Trophoblast cell (in vitro differentiated cells and primary cell): ENCODE measurements around the gene GNAO1.
A peak's percentile ranks its signal among the peaks of the same experiment; 100 is the strongest.

ENCODE experiments used
- DNase-seq, 2 donors: peaks; one replicate each; pipeline ENCODE4 v3.0.0-alpha.2; 2016
- H2AFZ ChIP-seq: 2 replicates; pipeline ENCODE4 v1.6.1; 2013; ENCODE audit warnings: low read length, moderate library complexity, mild to moderate bottlenecking; ENCODE audit not compliant: insufficient read depth, poor library complexity
- H2AK5ac ChIP-seq: 2 replicates; pipeline ENCODE4 v1.6.1; 2013; ENCODE audit warnings: mild to moderate bottlenecking, low read length
- H2BK120ac ChIP-seq: 2 replicates; pipeline ENCODE4 v1.6.1; 2013; ENCODE audit warnings: low read length, mild to moderate bottlenecking, moderate library complexity; ENCODE audit not compliant: insufficient read depth, poor library complexity
- H2BK12ac ChIP-seq: 2 replicates; pipeline ENCODE4 v1.6.1; 2013; ENCODE audit warnings: mild to moderate bottlenecking, low read length, moderate library complexity
- H2BK5ac ChIP-seq: 2 replicates; pipeline ENCODE4 v1.6.1; 2013; ENCODE audit warnings: low read length, low read depth, moderate library complexity, mild to moderate bottlenecking; ENCODE audit not compliant: poor library complexity
- H3K14ac ChIP-seq: 2 replicates; pipeline ENCODE4 v1.6.1; 2013; ENCODE audit warnings: mild to moderate bottlenecking, low read length
- H3K18ac ChIP-seq: 2 replicates; pipeline ENCODE4 v1.6.1; 2013; ENCODE audit warnings: mild to moderate bottlenecking, low read length
- H3K23ac ChIP-seq: 2 replicates; pipeline ENCODE4 v1.6.1; 2013; ENCODE audit warnings: low read length
- H3K27ac ChIP-seq: 2 replicates; pipeline ENCODE4 v1.5.1; 2013; ENCODE audit warnings: low read depth, mild to moderate bottlenecking, inconsistent platforms, low read length, moderate library complexity
- H3K27me3 ChIP-seq: 2 replicates; pipeline ENCODE4 v1.6.1; 2013; ENCODE audit warnings: inconsistent platforms, mild to moderate bottlenecking, low read length, moderate library complexity; ENCODE audit not compliant: insufficient read depth
- H3K36me3 ChIP-seq, 2 experiments: 1 replicate in 1 of 2; 2 replicates in 1 of 2; pipeline ENCODE4 v1.6.1; 2013; ENCODE audit warnings: low read length in 2 of 2, mild to moderate bottlenecking in 2 of 2, moderate library complexity in 1 of 2; ENCODE audit not compliant: insufficient read depth in 2 of 2, control insufficient read depth in 1 of 2
- H3K4ac ChIP-seq: 2 replicates; pipeline ENCODE4 v1.6.1; 2013; ENCODE audit warnings: low read depth, mild to moderate bottlenecking, low read length, moderate library complexity
- H3K4me1 ChIP-seq, 2 experiments: 1 replicate in 1 of 2; 2 replicates in 1 of 2; pipeline ENCODE4 v1.6.1; 2013; ENCODE audit warnings: low read length in 2 of 2, mild to moderate bottlenecking in 2 of 2, moderate library complexity in 1 of 2; ENCODE audit not compliant: insufficient read depth in 2 of 2, control insufficient read depth in 1 of 2
- H3K4me2 ChIP-seq: 2 replicates; pipeline ENCODE4 v1.6.1; 2013; ENCODE audit warnings: inconsistent platforms, mild to moderate bottlenecking, low read length, moderate library complexity
- H3K4me3 ChIP-seq: 2 replicates; pipeline ENCODE4 v1.5.1; 2013; ENCODE audit warnings: mild to moderate bottlenecking, low read depth, low read length, inconsistent platforms
- H3K79me1 ChIP-seq: one replicate; pipeline ENCODE4 v1.6.1; 2013; ENCODE audit warnings: low read length
- H3K79me2 ChIP-seq: 2 replicates; pipeline ENCODE4 v1.6.1; 2013; ENCODE audit warnings: low read length, mild to moderate bottlenecking; ENCODE audit not compliant: control insufficient read depth, insufficient read depth, poor library complexity
- H3K9ac ChIP-seq: 2 replicates; pipeline ENCODE4 v1.6.1; 2013; ENCODE audit warnings: mild to moderate bottlenecking, low read length
- H3K9me3 ChIP-seq: 2 replicates; pipeline ENCODE4 v1.6.1; 2013; ENCODE audit warnings: low read depth, mild to moderate bottlenecking, control low read depth, inconsistent platforms, low read length; ENCODE audit not compliant: insufficient read depth
- H4K12ac ChIP-seq: 2 replicates; pipeline ENCODE4 v1.6.1; 2013; ENCODE audit warnings: low read depth, mild to moderate bottlenecking, low read length, moderate library complexity
- H4K8ac ChIP-seq: 2 replicates; pipeline ENCODE4 v1.6.1; 2013; ENCODE audit warnings: low read depth, mild to moderate bottlenecking, low read length, moderate library complexity
- H4K91ac ChIP-seq: one replicate; pipeline ENCODE4 v1.6.1; 2013; ENCODE audit warnings: low read depth, mild to moderate bottlenecking, low read length, moderate library complexity
- WGBS: extraction: QIAGEN DNeasy Blood & Tissue Kit; methylation state at CpG from one replicate; pipeline ENCODE4 v1.1.7; 2013; ENCODE audit warnings: missing lambda C conversion rate; ENCODE audit not compliant: insufficient read length, insufficient coverage; ENCODE audit errors: extremely low coverage; 5-methylcytosine and 5-hydroxymethylcytosine counted together

Gene GNAO1

DNA sequence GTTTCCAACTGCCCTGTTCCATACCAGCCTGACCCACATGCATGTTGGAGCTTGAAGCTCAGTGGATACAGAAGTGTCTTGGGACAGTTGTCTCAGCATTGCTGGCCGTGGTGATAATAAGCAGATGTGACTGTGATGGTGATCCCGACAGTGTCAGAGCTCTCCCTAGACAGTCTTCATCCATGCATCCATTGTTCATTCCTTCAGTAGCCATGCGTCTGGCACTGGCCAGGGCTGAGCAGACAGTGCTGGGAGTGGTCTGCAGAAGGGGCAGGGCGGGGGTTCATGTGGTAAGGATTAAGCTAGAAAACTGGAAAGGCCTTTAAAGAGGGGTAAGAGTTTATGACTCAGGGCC, 68.1 kb downstream of the GNAO1 start:
- H3K4me2 ChIP-seq = no peak overlapping the region
- H4K12ac ChIP-seq = no peak overlapping the region
- peaks cover 7% of the 10 kb centered on the region for H3K79me1 ChIP-seq
- no peaks in the 10 kb centered on the region for H3K27me3 ChIP-seq
- H3K36me3 ChIP-seq = no peaks in the 10 kb centered on the region
- H2AFZ ChIP-seq = no peak overlapping the region
- H3K23ac ChIP-seq = no peak overlapping the region
- no peaks in the 10 kb centered on the region for H3K79me2 ChIP-seq
- H3K9ac ChIP-seq = no peak overlapping the region
- no peak overlapping the region for H4K91ac ChIP-seq
- H2BK120ac ChIP-seq = no peak overlapping the region
- no peak overlapping the region for H3K18ac ChIP-seq
- H3K9me3 ChIP-seq = peaks cover 2% of the 10 kb centered on the region
- no peak overlapping the region for H3K14ac ChIP-seq
- H3K4me3 ChIP-seq = no peak overlapping the region
- H3K4ac ChIP-seq = no peak overlapping the region
- H2AK5ac ChIP-seq = no peak overlapping the region
- no peak overlapping the region for H3K27ac ChIP-seq
- no peak overlapping the region for H2BK5ac ChIP-seq
- no CpG with 5 or more reads among the region's 4 CpGs for WGBS
- no peak overlapping the region for H2BK12ac ChIP-seq
- peaks cover 36 to 47% of the 10 kb centered on the region in 2 experiments for H3K4me1 ChIP-seq
- no peak for DNase-seq
- H4K8ac ChIP-seq = no peak overlapping the region

DNA sequence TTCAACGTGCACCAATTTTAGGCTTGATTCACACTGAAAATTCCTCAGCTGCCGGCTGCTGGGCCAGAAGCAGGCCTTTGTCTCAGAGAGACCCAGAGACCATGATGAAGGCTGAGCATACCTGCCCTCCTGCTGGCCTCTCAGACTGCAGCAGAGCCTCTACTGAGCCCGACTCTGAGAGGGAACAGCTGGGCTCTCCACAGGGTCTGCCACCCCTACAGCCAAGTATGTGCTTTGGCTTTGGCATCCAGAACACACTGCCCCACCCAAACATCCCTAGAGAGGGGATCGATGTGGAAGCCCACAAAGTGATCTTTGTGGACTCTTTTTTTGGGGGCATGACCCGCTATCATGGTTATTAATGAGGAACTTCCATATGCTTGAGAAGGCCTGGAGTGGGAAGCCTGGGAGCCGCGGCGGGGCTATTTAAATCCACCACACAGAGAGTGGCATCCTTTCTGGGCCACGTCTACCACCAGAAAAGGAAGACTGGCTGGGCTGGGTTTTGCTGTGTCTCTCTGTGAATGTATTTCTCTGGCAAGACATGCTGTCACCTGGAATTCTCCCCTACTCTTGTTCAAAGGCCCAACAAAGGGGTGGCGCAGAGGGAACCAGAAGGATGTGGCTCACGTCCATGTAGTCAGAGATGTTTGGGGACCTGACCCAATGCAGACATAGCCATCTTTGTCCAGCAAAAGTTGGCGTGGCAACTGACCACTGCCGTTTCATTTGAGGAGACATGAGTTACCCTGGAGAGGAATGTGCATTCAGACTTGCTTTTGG, 69.3 kb downstream of the GNAO1 start:
- Histone ChIP-seq H3K4me3 (no peak overlapping the region), H3K9ac (no peak overlapping the region), H4K91ac (peak overlapping the region; percentile 48), H4K12ac (no peak overlapping the region), H2BK5ac (no peak overlapping the region), H3K14ac (no peak overlapping the region), H3K79me1 (peaks cover 11% of the 10 kb centered on the region), H3K79me2 (no peaks in the 10 kb centered on the region), H3K27me3 (no peaks in the 10 kb centered on the region), H2AFZ (no peak overlapping the region), H2BK12ac (no peak overlapping the region), H2BK120ac (no peak overlapping the region), H2AK5ac (no peak overlapping the region), H3K9me3 (peaks cover 2% of the 10 kb centered on the region), H3K23ac (no peak overlapping the region), H3K4me2 (no peak overlapping the region), H3K4ac (no peak overlapping the region), H3K18ac (no peak overlapping the region), H3K36me3 (no peaks in the 10 kb centered on the region), H4K8ac (no peak overlapping the region), H3K27ac (no peak overlapping the region), H3K4me1 (peaks cover 40 to 51% of the 10 kb centered on the region in 2 experiments)
- WGBS = no CpG with 5 or more reads among the region's 13 CpGs
- no peak for DNase-seq

DNA sequence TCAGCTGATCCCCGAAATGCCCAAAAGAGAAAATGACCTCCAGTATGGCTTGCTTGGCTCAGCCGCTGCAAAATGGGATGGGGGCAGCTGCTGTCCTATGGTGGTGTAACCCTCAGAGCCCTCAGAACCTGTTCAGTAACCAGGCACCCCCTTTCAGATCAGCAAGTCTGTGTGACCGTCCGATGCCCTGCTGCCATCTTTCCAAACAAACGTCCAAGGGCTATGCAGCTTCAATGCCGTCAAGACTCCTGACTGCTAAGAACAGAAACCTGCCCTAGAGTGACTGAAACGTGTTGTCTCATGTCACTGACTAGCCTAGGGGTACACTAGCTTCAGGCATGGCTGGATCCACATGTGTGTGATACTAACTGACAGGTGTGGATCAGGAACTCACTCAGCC, 70.4 kb downstream of the GNAO1 start:
- Histone ChIP-seq H3K79me1 (peaks cover 11% of the 10 kb centered on the region), H2BK120ac (peak overlapping the region; percentile 15), H3K4me2 (no peak overlapping the region), H3K4me1 (peaks cover 40 to 51% of the 10 kb centered on the region in 2 experiments), H3K27me3 (no peaks in the 10 kb centered on the region), H3K23ac (no peak overlapping the region), H4K12ac (no peak overlapping the region), H3K9ac (no peak overlapping the region), H2BK5ac (peak overlapping the region; percentile 37), H3K18ac (no peak overlapping the region), H2AFZ (no peak overlapping the region), H3K4me3 (no peak overlapping the region), H3K9me3 (no peaks in the 10 kb centered on the region), H3K14ac (peak overlapping the region; percentile 42), H3K79me2 (no peaks in the 10 kb centered on the region), H3K36me3 (no peaks in the 10 kb centered on the region), H2BK12ac (peak overlapping the region; percentile 6), H3K4ac (no peak overlapping the region), H2AK5ac (no peak overlapping the region), H4K8ac (peak overlapping the region; percentile 8), H3K27ac (peak overlapping the region; percentile 12), H4K91ac (peak overlapping the region; percentile 30)
- no CpG with 5 or more reads among the region's 7 CpGs for WGBS
- DNase-seq = no peak

DNA sequence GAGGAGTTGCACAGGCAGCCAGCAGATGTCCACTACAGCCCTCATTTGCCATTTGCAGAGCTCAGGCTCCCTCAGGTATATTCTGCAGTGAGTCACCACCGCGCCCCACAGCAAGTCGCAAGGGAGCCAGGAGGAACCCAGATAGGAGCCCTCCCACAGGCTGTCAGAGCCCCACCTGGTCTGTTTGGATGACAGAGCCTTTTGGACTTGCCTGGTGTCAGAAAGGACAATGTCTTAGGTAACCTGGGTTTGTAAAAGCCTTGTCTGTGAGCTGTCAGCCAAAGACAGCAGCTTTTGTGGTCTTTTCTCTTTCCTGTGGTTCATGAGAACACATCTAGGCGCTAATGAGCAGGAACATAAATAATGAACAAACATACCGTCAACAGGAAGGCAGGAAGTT, 70.9 kb downstream of the GNAO1 start:
- Histone ChIP-seq H3K27ac (no peak overlapping the region), H3K4me2 (no peak overlapping the region), H3K36me3 (no peaks in the 10 kb centered on the region), H3K9me3 (no peaks in the 10 kb centered on the region), H3K23ac (no peak overlapping the region), H2AK5ac (no peak overlapping the region), H2BK12ac (no peak overlapping the region), H3K27me3 (no peaks in the 10 kb centered on the region), H4K8ac (no peak overlapping the region), H4K12ac (no peak overlapping the region), H3K18ac (no peak overlapping the region), H3K9ac (no peak overlapping the region), H3K4me3 (no peak overlapping the region), H3K79me1 (peaks cover 11% of the 10 kb centered on the region), H2AFZ (no peak overlapping the region), H3K4me1 (peaks cover 44 to 53% of the 10 kb centered on the region in 2 experiments), H3K79me2 (no peaks in the 10 kb centered on the region), H4K91ac (no peak overlapping the region), H3K14ac (no peak overlapping the region), H3K4ac (no peak overlapping the region), H2BK120ac (no peak overlapping the region), H2BK5ac (no peak overlapping the region)
- DNase-seq = peak in 1 of 2 donors; percentile 12
- no CpG with 5 or more reads among the region's 5 CpGs for WGBS
